GM21717 (cell line): ENCODE results near the gene EP300.
"Not testable (repeated sequence)": the region's sequence is repeated elsewhere in the genome, so short reads cannot be mapped to it uniquely, and the experiment has no call there.

Experiments
- ATAC-seq: cut with Tn5 transposase; IDR thresholded peaks from one replicate; pipeline ENCODE4 v1.9.1; 2021; ENCODE audit warnings: mild to moderate bottlenecking, moderate library complexity; ENCODE audit not compliant: unreplicated experiment

EP300 gene

DNA sequence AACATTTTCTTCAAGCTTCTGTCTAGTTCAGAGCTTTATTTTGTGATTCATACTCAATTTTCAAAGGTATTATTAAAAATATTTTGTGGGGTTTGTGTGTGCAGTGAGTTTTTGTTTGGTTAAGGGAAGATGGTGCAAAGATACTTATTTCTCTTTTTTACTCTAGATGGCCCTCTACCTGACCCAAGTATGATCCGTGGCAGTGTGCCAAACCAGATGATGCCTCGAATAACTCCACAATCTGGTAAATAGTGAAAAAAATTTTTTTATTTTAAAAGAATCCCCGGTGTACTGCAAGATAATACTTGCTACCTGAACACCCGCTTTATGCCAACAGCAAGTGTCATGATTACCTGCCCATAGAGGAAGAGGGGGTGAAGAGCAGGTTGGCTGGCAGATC is 54.2 kb downstream of the EP300 start:
- no peak for ATAC-seq

DNA sequence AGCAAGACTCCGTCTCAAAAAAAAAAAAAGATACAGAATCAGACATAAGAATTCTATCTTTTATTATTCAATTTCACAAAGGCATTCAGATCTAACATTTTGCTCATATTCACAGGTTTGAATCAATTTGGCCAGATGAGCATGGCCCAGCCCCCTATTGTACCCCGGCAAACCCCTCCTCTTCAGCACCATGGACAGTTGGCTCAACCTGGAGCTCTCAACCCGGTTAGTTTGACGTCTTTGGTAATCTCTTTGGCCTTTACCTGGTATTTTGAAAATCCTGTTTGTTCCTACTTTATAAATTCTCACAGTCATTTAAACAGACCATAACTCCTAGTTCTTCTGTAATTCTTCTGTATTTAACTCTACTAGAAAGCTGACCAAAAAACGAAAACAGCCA is 55.3 kb downstream of the EP300 start:
- ATAC-seq = no peak

DNA sequence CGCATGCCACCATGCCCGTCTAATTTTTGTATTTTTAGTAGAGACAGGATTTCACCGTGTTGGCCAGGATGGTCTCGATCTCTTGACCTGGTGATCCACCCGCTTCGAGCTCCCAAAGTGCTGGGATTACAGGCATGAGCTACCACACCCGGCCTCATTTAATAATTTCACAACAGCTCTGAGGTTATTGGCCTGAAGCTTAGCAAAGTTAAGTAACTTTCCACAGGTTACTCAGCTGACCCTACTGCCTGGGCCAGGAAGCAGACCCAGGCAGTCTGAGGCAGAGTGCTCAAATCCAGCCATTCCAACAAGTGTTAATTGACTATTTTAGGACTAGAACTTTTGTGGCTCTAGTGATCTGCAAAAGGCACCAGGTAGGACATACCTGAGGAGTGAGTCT is 60.5 kb downstream of the EP300 start:
- no peak for ATAC-seq

DNA sequence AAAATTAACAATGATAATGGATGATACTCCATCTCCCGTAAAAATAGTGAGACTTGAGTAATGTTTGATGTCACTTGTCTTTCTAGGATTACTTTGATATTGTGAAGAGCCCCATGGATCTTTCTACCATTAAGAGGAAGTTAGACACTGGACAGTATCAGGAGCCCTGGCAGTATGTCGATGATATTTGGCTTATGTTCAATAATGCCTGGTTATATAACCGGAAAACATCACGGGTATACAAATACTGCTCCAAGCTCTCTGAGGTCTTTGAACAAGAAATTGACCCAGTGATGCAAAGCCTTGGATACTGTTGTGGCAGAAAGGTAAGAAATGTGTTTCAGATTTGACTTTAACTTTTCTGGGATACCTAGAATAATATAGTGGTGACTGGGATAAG is 64.7 kb downstream of the EP300 start:
- ATAC-seq = no peak

DNA sequence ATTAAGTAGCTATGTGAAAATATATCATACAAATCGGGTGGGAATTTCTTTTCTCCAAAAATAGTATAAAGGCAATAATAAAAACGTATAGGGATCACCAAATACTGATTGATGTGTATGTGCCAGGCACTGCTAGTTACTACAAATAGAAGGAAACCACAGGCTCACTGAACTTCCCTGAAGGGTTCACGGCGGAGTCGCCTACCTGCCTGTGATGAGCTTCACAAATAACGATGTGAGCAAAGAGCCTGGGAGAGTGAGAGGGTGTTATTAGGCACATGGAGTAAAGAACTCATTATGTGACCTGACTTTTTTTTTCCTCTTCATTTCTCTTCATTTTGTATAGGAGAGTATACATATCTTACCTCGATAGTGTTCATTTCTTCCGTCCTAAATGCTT is 76.8 kb downstream of the EP300 start:
- ATAC-seq = no peak

DNA sequence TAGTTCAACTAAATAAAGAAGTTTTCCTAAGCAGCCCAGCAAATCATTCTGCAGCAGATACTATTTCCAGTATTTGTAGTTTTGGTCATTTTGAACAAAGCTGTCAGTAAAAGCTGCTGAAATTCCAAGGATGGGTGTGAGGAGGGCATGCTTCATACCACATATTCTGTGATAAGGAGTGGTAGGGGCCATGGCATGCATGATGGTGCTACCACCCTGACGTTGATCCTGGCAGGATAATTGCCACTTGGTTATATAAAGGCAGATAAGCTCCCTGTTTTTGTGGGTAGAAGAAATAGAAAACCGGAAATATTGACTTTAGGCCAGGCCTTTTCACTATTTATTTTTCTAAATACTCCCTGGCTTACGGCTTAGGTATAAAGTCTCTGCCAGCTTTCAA is 79.6 kb downstream of the EP300 start:
- ATAC-seq = no peak

DNA sequence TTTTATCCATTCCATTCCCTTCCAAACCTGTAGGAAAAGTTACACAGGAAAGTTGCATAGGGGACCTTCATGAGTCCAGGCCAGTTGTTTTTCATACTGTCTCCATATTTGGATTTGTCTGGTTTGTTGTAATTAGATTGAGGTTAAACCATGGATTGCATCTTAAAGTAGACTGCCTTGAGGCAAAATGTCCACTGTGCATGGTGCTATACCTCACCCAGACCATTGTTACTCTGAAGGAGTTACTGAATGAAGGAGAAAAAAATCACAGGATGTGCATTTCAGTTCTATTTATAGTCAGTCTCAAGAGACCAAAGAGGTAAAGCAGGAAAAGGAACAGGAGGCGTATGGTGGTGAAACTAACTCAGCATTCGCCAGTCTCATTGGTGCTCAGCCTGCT is 83.2 kb downstream of the EP300 start:
- ATAC-seq = no peak

DNA sequence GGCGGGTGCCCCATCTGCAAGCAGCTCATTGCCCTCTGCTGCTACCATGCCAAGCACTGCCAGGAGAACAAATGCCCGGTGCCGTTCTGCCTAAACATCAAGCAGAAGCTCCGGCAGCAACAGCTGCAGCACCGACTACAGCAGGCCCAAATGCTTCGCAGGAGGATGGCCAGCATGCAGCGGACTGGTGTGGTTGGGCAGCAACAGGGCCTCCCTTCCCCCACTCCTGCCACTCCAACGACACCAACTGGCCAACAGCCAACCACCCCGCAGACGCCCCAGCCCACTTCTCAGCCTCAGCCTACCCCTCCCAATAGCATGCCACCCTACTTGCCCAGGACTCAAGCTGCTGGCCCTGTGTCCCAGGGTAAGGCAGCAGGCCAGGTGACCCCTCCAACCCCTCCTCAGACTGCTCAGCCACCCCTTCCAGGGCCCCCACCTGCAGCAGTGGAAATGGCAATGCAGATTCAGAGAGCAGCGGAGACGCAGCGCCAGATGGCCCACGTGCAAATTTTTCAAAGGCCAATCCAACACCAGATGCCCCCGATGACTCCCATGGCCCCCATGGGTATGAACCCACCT is 84.7 kb downstream of the EP300 start:
- no peak for ATAC-seq

DNA sequence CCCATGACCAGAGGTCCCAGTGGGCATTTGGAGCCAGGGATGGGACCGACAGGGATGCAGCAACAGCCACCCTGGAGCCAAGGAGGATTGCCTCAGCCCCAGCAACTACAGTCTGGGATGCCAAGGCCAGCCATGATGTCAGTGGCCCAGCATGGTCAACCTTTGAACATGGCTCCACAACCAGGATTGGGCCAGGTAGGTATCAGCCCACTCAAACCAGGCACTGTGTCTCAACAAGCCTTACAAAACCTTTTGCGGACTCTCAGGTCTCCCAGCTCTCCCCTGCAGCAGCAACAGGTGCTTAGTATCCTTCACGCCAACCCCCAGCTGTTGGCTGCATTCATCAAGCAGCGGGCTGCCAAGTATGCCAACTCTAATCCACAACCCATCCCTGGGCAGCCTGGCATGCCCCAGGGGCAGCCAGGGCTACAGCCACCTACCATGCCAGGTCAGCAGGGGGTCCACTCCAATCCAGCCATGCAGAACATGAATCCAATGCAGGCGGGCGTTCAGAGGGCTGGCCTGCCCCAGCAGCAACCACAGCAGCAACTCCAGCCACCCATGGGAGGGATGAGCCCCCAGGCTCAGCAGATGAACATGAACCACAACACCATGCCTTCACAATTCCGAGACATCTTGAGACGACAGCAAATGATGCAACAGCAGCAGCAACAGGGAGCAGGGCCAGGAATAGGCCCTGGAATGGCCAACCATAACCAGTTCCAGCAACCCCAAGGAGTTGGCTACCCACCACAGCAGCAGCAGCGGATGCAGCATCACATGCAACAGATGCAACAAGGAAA is 85.4 kb downstream of the EP300 start:
- ATAC-seq = no peak

DNA sequence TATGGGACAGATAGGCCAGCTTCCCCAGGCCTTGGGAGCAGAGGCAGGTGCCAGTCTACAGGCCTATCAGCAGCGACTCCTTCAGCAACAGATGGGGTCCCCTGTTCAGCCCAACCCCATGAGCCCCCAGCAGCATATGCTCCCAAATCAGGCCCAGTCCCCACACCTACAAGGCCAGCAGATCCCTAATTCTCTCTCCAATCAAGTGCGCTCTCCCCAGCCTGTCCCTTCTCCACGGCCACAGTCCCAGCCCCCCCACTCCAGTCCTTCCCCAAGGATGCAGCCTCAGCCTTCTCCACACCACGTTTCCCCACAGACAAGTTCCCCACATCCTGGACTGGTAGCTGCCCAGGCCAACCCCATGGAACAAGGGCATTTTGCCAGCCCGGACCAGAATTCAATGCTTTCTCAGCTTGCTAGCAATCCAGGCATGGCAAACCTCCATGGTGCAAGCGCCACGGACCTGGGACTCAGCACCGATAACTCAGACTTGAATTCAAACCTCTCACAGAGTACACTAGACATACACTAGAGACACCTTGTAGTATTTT is 86.1 kb downstream of the EP300 start:
- ATAC-seq = no peak

DNA sequence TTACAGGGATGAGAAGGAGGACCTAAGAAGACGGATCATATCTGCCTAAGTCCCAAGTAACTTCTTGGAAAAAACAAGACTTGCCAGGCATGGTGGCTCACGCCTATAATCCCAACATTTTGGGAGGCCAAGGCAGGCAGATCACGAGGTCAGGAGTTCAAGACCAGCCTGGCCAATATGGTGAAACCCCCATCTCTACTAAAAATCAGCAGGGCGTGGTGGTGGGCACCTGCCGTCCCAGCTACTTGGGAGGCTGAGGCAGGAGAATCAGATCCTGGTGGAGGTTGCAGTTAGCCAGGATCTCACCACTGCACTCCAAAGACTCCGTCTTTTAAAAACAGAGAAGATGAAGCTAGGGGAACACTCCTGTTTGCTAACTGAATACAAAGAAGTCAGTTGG is 88.0 kb downstream of the EP300 start:
- ATAC-seq = not testable (repeated sequence)

DNA sequence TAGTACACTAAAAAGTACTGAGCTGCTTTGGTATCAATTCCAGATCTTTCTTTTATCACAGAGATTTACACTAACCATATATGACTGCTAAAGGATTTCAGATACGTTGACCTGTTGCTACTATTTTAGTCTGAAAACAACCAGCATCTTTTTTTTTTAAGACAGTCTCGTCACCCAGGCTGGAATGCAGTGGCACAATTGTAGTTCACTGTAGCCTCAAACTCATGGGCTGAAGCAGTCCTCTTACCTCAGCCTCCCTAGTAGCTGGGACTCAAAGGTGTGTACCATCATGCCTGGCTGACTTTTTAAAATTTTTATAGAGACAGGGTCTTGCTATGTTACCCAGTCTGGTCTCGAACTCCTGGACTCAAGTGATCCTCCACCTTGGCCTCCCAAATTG is 88.5 kb downstream of the EP300 start:
- no peak for ATAC-seq

DNA sequence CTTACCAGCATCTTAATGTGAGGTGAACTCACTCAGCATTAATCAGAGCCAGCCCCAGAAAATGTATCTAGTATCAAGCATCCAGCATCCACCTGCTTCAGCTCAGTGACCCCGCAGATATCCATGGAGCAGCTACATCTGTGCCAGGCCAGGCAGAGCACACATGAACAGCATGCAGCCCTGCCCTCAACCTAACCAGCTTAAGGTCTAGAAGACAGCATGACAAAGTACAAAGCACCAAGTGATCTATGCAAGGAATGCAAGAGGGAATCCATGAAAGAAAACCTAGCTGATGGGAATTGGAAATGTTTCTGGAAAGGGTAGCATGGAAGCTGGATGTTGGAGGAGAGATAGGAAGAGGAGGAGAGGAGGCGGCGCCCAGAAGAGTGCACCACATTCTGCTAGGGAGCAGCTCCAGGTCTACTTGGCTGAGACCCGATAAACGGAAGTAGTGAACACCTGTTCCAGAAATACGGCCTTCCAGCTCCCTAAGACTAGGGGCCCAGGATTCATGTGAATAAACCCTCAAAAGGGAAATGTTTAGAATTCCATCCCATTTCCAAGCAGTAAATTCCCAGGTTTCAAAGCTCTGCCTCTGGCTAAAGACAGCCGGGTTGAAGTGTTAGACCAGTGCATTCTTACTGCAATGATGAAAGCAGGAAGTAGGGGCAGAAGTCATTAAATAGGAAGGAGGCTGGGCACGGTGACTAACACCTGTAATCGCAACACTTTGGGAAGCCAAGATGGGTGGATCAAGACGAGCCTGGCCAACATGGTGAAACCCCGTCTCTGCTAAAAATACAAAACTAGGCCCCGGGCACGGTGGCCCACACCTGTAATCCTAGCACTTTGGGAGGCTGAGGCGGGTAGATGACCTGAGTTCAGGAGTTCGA is 89.2 kb downstream of the EP300 start:
- no peak for ATAC-seq

DNA sequence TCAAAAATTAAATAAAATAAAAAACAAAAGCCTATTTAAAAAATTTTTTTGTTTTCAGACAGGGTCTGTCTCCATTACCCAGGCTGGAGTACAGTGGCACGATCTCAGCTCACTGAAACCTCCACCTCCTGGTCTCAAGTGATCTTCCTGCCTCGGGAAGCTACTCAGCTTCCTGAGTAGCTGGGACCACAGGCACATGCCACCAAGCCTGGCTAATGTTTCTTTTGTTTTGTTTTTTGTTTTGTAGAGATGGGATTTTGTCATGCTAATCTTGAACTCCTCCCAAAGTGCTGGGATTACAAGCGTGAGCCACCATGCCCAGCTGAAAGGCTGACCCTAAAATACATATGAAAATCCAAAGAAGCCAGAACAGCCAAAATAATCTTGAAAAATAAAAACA is 92.3 kb downstream of the EP300 start:
- no peak for ATAC-seq

DNA sequence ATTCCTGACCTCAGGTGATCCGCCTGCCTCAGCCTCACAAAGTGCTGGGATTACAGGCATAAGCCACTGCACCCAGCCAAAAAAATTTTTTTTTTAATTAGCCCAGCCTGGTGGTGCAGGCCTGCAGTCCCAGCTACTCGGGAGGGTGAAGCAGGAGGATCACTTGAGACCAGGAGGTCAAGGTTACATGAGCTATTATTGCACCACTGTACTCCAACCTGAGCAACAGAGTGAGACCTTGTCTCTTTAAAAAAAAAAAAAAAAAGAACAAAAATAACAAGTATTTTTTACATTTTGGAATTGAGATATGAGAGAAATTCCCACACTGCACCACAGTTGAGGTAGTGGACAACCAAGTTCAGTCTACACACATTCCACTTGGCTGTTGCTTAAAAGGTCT is 99.1 kb downstream of the EP300 start:
- ATAC-seq = no peak

DNA sequence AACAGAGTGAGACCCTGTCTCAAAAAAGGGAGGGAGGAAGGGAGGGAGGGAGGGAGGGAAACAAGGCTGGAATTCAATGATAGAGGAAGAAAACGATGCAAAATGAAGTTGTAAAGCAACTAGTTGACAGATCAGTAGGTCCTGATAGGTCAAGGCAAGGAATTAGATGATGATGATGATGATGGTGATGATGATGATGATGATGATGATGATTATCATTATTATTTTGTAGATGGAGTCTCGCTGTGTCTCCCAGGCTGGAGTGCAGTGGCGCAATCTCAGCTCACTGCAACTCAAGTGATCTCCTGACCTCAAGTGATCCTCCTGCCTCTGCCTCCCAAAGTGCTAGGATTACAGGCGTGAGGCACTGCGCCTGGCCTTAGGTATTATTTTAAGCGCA is 101.4 kb downstream of the EP300 start:
- ATAC-seq = no peak

DNA sequence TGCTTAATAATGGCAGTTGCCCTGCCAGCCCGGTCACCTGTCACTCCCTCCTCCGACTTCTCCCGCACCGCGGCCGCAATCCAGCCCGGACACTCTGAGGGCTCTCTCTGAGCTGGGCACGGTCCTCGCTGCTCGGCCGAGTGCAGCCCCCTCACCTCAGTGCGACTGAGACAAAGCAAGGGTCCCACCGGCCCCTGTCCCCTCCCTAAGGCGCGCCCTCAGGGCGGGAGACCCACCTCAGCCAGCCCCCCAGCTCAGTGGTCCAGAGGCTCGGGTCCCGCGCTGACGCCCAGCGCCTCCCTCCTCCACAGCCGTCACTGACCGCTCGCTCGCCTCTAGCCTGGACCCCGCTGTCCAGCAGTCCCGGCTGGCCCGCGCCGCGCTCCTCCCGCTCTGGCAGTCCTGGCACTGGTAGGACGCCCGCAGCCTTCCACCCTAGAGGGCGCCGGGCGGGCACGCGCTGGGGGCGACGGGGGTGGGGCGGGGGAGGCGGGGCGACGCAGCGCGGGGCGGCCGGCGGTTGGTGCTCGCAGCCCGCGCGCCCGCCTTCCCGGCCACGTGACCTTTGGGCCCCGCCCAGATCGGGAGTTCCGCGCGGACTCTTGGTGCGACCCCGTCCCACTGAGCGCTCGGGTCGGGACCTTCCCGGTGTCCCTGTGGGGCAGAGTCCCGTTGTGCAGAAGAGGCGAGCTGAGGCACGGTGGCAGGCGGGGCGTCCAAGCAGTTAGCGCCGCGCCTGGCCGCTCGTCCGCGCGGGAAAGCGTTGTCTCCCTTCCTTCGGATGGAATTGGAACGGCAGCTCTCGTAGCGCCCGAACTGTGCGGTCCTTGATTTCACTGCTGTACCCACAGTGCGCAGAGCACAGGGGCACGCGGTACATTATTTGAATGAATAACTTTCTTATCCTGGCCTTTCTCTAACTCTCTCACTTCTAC is 104.9 kb downstream of the EP300 start:
- peak; percentile 77 for ATAC-seq

DNA sequence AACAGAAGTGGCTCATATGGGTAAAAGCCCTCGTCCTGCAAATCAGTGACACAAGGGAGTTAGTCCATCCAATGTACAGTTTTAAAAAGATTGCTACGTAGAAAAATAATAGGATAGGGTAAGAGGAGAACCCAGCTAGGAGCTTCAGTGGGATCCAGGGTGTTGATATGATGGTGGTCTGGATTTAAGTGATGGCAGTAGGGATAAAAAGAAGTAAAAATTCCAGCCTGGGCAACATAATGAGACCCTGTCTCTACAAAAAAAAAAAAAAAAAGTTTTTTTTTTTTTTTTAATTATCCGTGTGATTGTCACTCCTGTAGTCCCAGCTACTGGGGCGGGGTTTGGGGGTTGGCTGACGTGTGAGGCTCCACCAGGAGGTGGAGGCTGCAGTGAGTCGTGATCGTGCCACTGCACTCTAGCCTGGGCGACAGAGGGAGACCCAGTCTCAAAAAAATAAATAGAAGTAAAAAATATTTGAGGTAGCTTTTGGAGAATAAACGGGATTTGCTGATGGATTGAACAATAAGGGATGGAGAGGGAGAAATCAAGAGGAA is 105.7 kb downstream of the EP300 start:
- ATAC-seq = no peak

DNA sequence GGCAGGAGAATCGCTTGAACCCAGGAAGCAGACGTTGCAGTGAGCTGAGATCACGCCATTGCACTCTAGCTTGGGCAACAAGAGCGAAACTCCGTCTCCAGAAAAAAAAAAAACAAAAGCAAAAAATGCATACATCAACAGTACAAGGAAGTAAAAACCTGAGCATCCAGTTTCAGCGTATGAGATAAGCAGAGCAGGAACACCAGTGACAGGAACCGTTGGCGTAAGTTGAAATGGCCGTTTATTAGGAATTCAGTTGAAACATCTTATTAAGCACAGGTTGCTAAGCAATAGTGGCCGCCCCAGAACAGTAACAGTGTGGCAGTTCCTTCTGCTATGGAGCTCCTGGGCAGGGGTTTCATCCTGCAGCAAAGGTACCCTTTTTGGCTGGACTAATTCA is 108.7 kb downstream of the EP300 start:
- no peak for ATAC-seq

DNA sequence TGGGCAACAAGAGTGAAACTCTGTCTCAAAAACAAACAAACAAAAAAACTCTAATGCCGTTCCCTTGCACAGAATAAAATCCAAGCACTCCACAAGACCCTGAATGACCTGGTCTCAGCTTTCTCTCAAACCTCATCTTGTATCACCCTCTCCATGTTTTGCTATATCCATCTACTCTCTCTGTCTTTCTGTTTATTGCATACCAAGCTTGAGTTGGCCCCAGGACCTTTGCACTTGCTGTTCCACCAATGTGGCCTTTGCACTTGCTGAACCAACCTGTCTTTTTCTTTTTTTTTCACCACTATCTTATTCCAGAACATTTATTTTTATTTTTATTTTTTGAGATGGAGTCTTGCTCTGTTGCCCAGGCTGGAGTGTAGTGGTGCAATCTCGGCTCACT is 110.7 kb downstream of the EP300 start:
- no peak for ATAC-seq
